ENCODE data around the gene MCEMP1. TPM values are rescaled to one million over a fixed set of nuclear protein-coding genes. Genes with fewer than 3 reads are reported as not detected.
A peak's percentile ranks its signal among the peaks of the same experiment; 100 is the strongest.

MCEMP1 gene
- total and polyA plus RNA-seq, 2 of the 13 experiments (the other 11 are each of a cell fraction or from before 2014, with no cell fraction given): not detected

- peak; percentile 50; the same call in 1 of the 2 replicates for TF ChIP-seq MIER2 (CRISPR knock-in tag; IDR thresholded peaks at IDR 0.05)
- peak; percentile 60; the same call in 1 of the 2 replicates for TF ChIP-seq ZNF431 (CRISPR knock-in tag; IDR thresholded peaks at IDR 0.05; ENCODE audit: borderline replicate concordance, low read depth)
- TF ChIP-seq, protein P1, sequence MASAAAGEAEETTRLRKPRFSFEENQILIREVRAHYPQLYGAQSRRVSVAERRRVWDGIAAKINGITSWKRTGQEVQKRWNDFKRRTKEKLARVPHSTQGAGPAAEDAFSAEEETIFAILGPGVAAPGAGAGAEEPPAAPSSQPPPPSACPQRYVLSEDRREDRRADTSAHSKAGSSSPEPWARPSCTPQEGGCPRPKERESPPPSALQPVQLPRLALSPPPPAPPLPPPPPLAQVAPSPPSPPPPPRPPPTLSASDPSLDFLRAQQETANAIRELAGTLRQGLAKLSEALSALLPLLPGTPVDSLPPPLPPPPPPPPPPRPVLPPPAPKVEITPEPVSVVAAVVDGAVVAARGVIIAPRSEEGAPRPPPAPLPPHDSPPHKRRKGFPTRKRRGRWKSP (CRISPR knock-in tag; IDR thresholded peaks at IDR 0.05): peak; percentile 87
- TF ChIP-seq, protein P2, sequence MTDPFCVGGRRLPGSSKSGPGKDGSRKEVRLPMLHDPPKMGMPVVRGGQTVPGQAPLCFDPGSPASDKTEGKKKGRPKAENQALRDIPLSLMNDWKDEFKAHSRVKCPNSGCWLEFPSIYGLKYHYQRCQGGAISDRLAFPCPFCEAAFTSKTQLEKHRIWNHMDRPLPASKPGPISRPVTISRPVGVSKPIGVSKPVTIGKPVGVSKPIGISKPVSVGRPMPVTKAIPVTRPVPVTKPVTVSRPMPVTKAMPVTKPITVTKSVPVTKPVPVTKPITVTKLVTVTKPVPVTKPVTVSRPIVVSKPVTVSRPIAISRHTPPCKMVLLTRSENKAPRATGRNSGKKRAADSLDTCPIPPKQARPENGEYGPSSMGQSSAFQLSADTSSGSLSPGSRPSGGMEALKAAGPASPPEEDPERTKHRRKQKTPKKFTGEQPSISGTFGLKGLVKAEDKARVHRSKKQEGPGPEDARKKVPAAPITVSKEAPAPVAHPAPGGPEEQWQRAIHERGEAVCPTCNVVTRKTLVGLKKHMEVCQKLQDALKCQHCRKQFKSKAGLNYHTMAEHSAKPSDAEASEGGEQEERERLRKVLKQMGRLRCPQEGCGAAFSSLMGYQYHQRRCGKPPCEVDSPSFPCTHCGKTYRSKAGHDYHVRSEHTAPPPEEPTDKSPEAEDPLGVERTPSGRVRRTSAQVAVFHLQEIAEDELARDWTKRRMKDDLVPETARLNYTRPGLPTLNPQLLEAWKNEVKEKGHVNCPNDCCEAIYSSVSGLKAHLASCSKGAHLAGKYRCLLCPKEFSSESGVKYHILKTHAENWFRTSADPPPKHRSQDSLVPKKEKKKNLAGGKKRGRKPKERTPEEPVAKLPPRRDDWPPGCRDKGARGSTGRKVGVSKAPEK (CRISPR knock-in tag; IDR thresholded peaks at IDR 0.05; ENCODE audit: borderline replicate concordance): no peak
- peak; percentile 87; the same call in 1 of the 2 replicates for TF ChIP-seq ZBTB33 (CRISPR knock-in tag; IDR thresholded peaks at IDR 0.05)
- TF ChIP-seq, protein P3, sequence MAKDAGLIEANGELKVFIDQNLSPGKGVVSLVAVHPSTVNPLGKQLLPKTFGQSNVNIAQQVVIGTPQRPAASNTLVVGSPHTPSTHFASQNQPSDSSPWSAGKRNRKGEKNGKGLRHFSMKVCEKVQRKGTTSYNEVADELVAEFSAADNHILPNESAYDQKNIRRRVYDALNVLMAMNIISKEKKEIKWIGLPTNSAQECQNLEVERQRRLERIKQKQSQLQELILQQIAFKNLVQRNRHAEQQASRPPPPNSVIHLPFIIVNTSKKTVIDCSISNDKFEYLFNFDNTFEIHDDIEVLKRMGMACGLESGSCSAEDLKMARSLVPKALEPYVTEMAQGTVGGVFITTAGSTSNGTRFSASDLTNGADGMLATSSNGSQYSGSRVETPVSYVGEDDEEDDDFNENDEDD (CRISPR knock-in tag; IDR thresholded peaks at IDR 0.05; ENCODE audit: borderline replicate concordance): peak; percentile 69; the same call in 1 of the 2 replicates
- peak; percentile 85 for TF ChIP-seq NR2C2 (CRISPR knock-in tag; IDR thresholded peaks at IDR 0.05; ENCODE audit: borderline replicate concordance)
- 0 out of 2 replicates have a peak, but pooled peaks have one; percentile 35 for TF ChIP-seq ZNF703 (CRISPR knock-in tag; IDR thresholded peaks at IDR 0.05; ENCODE audit: borderline replicate concordance)
- peak; percentile 45; the same call in 1 of the 2 replicates for TF ChIP-seq ETV5 (CRISPR knock-in tag; IDR thresholded peaks at IDR 0.05; ENCODE audit: borderline replicate concordance)
- TF ChIP-seq HHEX (CRISPR knock-in tag; IDR thresholded peaks at IDR 0.05): peak; percentile 74
- TF ChIP-seq CBFB (CRISPR knock-in tag; IDR thresholded peaks at IDR 0.05): peak; percentile 36; the same call in 1 of the 2 replicates
- no peak for TF ChIP-seq ZNF33B (CRISPR knock-in tag; IDR thresholded peaks at IDR 0.05)
- TF ChIP-seq PPARG (CRISPR knock-in tag; conservative IDR thresholded peaks at IDR 0.05): peak; percentile 100
- no peak for TF ChIP-seq CENPT (CRISPR knock-in tag; IDR thresholded peaks at IDR 0.05; ENCODE audit: low read depth)
- peak; percentile 59; the same call in 1 of the 2 replicates for TF ChIP-seq POGZ (CRISPR knock-in tag; IDR thresholded peaks at IDR 0.05)
- TF ChIP-seq ZNF3 (CRISPR knock-in tag; IDR thresholded peaks at IDR 0.05): peak; percentile 63; the same call in 1 of the 2 replicates
- peak; percentile 28 for TF ChIP-seq JARID2 (CRISPR knock-in tag; IDR thresholded peaks at IDR 0.05; ENCODE audit: insufficient replicate concordance)
- no peak for TF ChIP-seq BCLAF1 (IDR thresholded peaks at IDR 0.05)
These were observed 24.7 kb upstream of the MCEMP1 start (continued) for GRCh38 chr19:7652061-7652641.

Data from HepG2 (cell line).